ENCODE measurements around the gene DUSP7.

DUSP7 gene

DNA sequence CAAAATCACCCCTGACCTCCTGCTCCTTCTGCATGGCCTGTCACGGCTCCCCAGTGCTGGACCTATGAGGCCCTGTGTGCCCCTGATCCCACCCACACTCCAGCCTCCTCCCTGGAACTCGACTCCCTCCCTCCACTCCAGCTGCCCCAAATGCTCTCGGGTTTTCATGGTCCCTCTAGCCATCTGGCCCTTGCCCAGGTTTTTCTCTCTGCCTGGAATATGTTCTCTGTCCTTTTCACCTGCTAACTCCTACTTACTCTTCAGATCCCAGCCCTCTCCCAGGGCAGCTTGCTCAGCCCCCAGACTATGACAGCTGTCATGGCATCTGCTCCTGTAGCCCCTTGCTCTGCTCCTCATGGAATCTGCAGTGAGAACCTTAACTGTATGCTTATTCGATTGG lies 30.3 kb downstream of the DUSP7 start:
- no peak overlapping the region for H3K4me3 ChIP-seq (ENCODE audit: low read depth, low read length)
- H3K79me2 ChIP-seq (ENCODE audit: control insufficient read depth, insufficient read depth, low read length, unreplicated experiment), result no peaks in the 10 kb centered on the region
- H3K36me3 ChIP-seq (ENCODE audit: insufficient read depth, low read length), result no peaks in the 10 kb centered on the region
- H3K27me3 ChIP-seq (ENCODE audit: insufficient read depth, low read length), result no peaks in the 10 kb centered on the region
- no peak overlapping the region for H3K27ac ChIP-seq (ENCODE audit: low read depth, low read length)
- no peak overlapping the region for H2AFZ ChIP-seq (ENCODE audit: low read length, unreplicated experiment)
- H3K4me1 ChIP-seq (ENCODE audit: control insufficient read depth, insufficient read depth, low read length, unreplicated experiment), result peaks cover 34% of the 10 kb centered on the region

- H3K36me3 ChIP-seq (ENCODE audit: insufficient read depth, low read length), result no peaks in the 10 kb centered on the region
- no peaks in the 10 kb centered on the region for H3K79me2 ChIP-seq (ENCODE audit: control insufficient read depth, insufficient read depth, low read length, unreplicated experiment)
- H3K27me3 ChIP-seq (ENCODE audit: insufficient read depth, low read length), result no peaks in the 10 kb centered on the region
- H3K4me1 ChIP-seq (ENCODE audit: control insufficient read depth, insufficient read depth, low read length, unreplicated experiment), result peaks cover 34% of the 10 kb centered on the region
- H3K4me3 ChIP-seq (ENCODE audit: low read depth, low read length), result no peak overlapping the region
- no peak overlapping the region for H3K27ac ChIP-seq (ENCODE audit: low read depth, low read length)
- no peak overlapping the region for H2AFZ ChIP-seq (ENCODE audit: low read length, unreplicated experiment)
Measured at GRCh38 chr3:52025453-52025852, 30.9 kb downstream of the DUSP7 start.

GRCh38 chr3:52024765-52025452 lies 31.5 kb downstream of the DUSP7 start:
- Histone ChIP-seq H2AFZ (ENCODE audit: low read length, unreplicated experiment) (no peak overlapping the region), H3K36me3 (ENCODE audit: insufficient read depth, low read length) (no peaks in the 10 kb centered on the region), H3K27me3 (ENCODE audit: insufficient read depth, low read length) (no peaks in the 10 kb centered on the region), H3K4me1 (ENCODE audit: control insufficient read depth, insufficient read depth, low read length, unreplicated experiment) (peaks cover 34% of the 10 kb centered on the region), H3K27ac (ENCODE audit: low read depth, low read length) (no peak overlapping the region), H3K79me2 (ENCODE audit: control insufficient read depth, insufficient read depth, low read length, unreplicated experiment) (no peaks in the 10 kb centered on the region), H3K4me3 (ENCODE audit: low read depth, low read length) (no peak overlapping the region)

DNA sequence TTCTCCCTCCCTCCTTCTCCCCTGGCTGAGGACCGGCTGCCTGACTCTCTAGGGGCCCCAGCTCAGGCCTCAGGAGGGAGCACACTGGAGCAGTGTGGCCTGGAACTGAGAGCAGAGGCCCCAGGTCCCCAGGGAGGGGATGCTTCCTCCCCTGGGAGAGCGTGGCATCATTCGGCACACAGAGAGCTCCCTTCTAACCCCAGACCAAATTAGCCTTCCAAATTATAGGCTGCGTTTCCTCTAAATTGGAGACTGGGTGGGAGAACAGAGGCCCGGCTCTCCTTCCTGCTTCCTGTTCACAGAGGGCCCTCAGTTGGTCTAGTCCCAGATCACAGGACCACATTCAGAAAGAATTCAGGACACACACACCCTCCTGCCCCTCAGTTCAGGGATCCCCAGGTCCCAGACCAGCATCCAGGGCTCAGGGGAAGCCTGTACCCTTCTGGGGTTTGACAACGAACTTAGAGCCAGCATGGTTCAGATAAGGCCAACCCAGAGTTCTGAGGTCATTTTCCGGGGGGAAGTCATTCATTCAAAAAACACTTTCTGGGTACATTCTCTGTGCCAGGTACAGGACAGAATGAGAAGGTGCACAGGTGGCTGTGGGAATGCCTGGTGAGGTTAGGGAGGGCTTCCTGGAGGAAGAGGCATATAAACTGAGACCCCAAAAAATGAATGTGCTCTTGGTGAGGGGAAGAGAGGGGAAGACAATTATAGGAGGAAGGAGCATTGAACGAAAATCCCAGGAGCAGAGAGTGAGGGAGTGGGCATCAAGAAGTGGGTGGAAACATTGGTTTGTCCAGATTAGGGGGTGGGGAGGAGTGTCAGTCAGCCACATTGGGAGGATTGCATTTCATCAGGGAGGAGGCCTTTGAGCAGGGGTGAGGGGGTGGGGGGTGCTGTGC lies 32.3 kb downstream of the DUSP7 start:
- Histone ChIP-seq H3K27ac (ENCODE audit: low read depth, low read length) (no peak overlapping the region), H3K4me1 (ENCODE audit: control insufficient read depth, insufficient read depth, low read length, unreplicated experiment) (peaks cover 34% of the 10 kb centered on the region), H3K79me2 (ENCODE audit: control insufficient read depth, insufficient read depth, low read length, unreplicated experiment) (no peaks in the 10 kb centered on the region), H3K4me3 (ENCODE audit: low read depth, low read length) (no peak overlapping the region), H3K27me3 (ENCODE audit: insufficient read depth, low read length) (no peaks in the 10 kb centered on the region), H2AFZ (ENCODE audit: low read length, unreplicated experiment) (no peak overlapping the region), H3K36me3 (ENCODE audit: insufficient read depth, low read length) (no peaks in the 10 kb centered on the region)

DNA sequence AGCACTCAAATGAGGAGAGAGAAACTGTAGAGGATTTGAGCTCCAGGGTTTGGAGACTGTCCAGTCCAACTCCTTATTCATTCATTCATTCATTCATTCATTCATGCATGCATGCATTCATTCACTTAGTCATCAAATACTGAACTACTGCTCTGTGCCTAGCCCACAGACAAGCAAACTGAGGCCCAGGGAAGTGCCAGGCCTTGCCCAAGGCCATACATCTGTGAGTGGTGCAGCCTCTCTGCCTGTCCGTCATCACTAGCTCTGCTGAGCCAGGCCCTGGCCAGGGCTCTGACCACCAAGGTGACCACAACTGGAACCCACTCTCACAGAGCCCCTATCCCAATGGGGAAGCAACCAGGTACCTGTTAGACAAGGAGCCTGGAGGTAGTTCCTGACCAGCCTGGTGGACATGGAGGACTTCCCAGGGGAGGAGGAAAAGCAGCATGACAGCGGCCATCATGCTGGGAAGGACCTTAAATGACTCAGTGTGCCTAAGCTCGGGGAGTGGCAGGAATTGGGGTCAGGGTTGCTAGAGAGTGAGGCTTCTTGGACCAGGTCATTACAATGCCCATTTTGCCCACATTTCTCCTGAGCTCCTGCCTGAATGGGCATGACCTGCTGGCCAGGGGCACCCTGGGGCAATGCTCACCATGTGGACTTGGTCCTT lies 33.1 kb downstream of the DUSP7 start:
- H3K27me3 ChIP-seq (ENCODE audit: insufficient read depth, low read length), result no peaks in the 10 kb centered on the region

DNA sequence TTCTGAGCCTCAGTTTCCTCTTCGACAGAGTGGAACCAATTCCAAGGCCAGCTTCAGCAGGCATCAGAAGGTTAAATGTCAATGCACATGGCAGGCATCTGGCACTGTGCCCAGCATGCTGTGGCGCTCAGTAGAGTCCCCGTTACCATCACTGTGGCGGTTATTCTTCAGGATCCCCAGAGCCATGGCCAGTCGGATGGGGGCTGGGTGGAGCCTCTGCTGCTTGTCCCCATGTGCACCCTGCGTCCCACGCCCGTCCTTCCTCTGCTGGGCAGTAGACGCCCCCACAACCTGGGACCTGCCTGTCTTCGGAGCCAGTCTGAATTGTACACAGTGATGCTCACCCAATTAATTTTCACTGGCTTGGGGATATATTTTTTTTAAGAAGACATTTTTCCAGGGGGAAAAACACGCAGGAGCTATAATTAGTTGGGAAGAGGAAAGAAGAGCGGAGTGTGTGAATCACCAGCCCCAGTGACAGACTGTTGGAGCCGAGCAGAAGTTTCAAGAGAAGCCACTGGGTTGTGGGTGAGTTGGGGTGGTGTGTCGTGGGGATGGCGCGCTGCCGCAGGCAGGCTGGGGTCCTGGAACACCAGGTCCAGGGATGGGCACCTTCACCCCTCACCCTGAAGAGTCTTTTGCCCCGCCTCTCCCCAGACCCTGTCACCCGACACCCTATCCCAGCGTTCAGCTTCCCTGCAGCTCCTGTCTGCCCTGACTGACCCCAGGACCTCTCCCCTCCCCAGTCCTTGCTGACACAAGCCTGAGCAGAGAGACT lies 33.9 kb downstream of the DUSP7 start:
- no peak overlapping the region for H3K4me3 ChIP-seq (ENCODE audit: low read depth, low read length)
- H3K4me1 ChIP-seq (ENCODE audit: control insufficient read depth, insufficient read depth, low read length, unreplicated experiment), result peaks cover 25% of the 10 kb centered on the region
- H3K36me3 ChIP-seq (ENCODE audit: insufficient read depth, low read length), result no peaks in the 10 kb centered on the region
- H3K79me2 ChIP-seq (ENCODE audit: control insufficient read depth, insufficient read depth, low read length, unreplicated experiment), result no peaks in the 10 kb centered on the region
- H3K27ac ChIP-seq (ENCODE audit: low read depth, low read length), result no peak overlapping the region
- no peaks in the 10 kb centered on the region for H3K27me3 ChIP-seq (ENCODE audit: insufficient read depth, low read length)
- H2AFZ ChIP-seq (ENCODE audit: low read length, unreplicated experiment), result no peak overlapping the region

More for the DNA sequence above, 33.1 kb downstream of the DUSP7 start:
- no peaks in the 10 kb centered on the region for H3K36me3 ChIP-seq (ENCODE audit: insufficient read depth, low read length)
- no peak overlapping the region for H3K27ac ChIP-seq (ENCODE audit: low read depth, low read length)
- peaks cover 26% of the 10 kb centered on the region for H3K4me1 ChIP-seq (ENCODE audit: control insufficient read depth, insufficient read depth, low read length, unreplicated experiment)
- H3K4me3 ChIP-seq (ENCODE audit: low read depth, low read length), result no peak overlapping the region
- no peaks in the 10 kb centered on the region for H3K79me2 ChIP-seq (ENCODE audit: control insufficient read depth, insufficient read depth, low read length, unreplicated experiment)
- H2AFZ ChIP-seq (ENCODE audit: low read length, unreplicated experiment), result no peak overlapping the region

- H3K27me3 ChIP-seq (ENCODE audit: insufficient read depth, low read length), result no peaks in the 10 kb centered on the region
- H3K4me3 ChIP-seq (ENCODE audit: low read depth, low read length), result no peak overlapping the region
- no peaks in the 10 kb centered on the region for H3K79me2 ChIP-seq (ENCODE audit: control insufficient read depth, insufficient read depth, low read length, unreplicated experiment)
- no peak overlapping the region for H3K27ac ChIP-seq (ENCODE audit: low read depth, low read length)
- H2AFZ ChIP-seq (ENCODE audit: low read length, unreplicated experiment), result no peak overlapping the region
- peaks cover 25% of the 10 kb centered on the region for H3K4me1 ChIP-seq (ENCODE audit: control insufficient read depth, insufficient read depth, low read length, unreplicated experiment)
- no peaks in the 10 kb centered on the region for H3K36me3 ChIP-seq (ENCODE audit: insufficient read depth, low read length)
Measured at GRCh38 chr3:52021489-52022268, 34.7 kb downstream of the DUSP7 start.

GRCh38 chr3:52020796-52021195 lies 35.6 kb downstream of the DUSP7 start:
- no peaks in the 10 kb centered on the region for H3K27me3 ChIP-seq (ENCODE audit: insufficient read depth, low read length)
- peaks cover 25% of the 10 kb centered on the region for H3K4me1 ChIP-seq (ENCODE audit: control insufficient read depth, insufficient read depth, low read length, unreplicated experiment)
- H3K79me2 ChIP-seq (ENCODE audit: control insufficient read depth, insufficient read depth, low read length, unreplicated experiment), result no peaks in the 10 kb centered on the region
- H2AFZ ChIP-seq (ENCODE audit: low read length, unreplicated experiment), result no peak overlapping the region
- H3K36me3 ChIP-seq (ENCODE audit: insufficient read depth, low read length), result no peaks in the 10 kb centered on the region
- H3K4me3 ChIP-seq (ENCODE audit: low read depth, low read length), result no peak overlapping the region
- no peak overlapping the region for H3K27ac ChIP-seq (ENCODE audit: low read depth, low read length)

DNA sequence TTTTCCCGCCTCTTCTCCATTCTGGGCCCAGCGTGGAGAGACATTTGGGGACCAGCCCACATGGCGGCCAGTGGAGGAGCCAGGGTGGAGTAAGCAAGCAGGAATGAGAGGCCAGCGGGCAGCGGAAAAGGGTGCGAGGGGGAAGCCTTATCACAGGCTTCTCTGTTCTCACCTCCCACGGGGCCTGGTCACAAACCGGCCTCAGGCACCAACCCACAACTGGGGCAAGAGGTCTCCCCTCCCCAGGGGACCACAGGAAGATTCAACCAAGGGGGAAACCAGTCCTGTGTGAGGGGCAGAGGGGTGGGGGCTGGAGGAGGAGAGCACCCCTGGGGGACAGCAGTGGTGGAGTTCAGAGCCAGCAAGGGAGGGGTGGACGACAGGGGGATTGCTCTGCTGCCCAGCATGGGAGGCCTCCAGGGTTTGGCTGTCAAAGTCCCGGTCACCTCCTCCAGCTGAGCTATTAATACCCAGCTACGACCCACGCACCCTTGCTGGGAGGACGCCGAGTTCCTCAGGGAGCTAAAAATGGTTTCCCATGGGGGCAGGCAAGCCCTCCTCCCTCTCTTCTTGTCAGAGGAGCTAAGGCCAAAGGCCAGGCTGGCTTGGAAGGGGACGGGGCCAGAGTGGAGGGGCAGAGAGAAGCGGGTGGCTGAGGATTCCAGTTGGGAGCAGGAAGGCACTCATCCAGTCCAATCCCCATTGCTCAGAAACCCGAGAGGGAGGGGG lies 36.9 kb downstream of the DUSP7 start:
- no peaks in the 10 kb centered on the region for H3K36me3 ChIP-seq (ENCODE audit: insufficient read depth, low read length)
- H2AFZ ChIP-seq (ENCODE audit: low read length, unreplicated experiment), result no peak overlapping the region
- H3K27ac ChIP-seq (ENCODE audit: low read depth, low read length), result no peak overlapping the region
- no peak overlapping the region for H3K4me3 ChIP-seq (ENCODE audit: low read depth, low read length)
- H3K79me2 ChIP-seq (ENCODE audit: control insufficient read depth, insufficient read depth, low read length, unreplicated experiment), result no peaks in the 10 kb centered on the region
- H3K27me3 ChIP-seq (ENCODE audit: insufficient read depth, low read length), result no peaks in the 10 kb centered on the region
- peaks cover 25% of the 10 kb centered on the region for H3K4me1 ChIP-seq (ENCODE audit: control insufficient read depth, insufficient read depth, low read length, unreplicated experiment)

All from ACC112 (cell line).